GM18499 (cell line): ENCODE measurements around the gene LINC00305.
A peak's percentile ranks its signal among the peaks of the same experiment; 100 is the strongest.

Experiments used
- ATAC-seq: cut with Tn5 transposase; IDR thresholded peaks from one replicate; pipeline ENCODE4 v1.9.1; 2021; ENCODE audit warnings: moderate number of reproducible peaks; ENCODE audit not compliant: insufficient read depth, unreplicated experiment

LINC00305 gene

DNA sequence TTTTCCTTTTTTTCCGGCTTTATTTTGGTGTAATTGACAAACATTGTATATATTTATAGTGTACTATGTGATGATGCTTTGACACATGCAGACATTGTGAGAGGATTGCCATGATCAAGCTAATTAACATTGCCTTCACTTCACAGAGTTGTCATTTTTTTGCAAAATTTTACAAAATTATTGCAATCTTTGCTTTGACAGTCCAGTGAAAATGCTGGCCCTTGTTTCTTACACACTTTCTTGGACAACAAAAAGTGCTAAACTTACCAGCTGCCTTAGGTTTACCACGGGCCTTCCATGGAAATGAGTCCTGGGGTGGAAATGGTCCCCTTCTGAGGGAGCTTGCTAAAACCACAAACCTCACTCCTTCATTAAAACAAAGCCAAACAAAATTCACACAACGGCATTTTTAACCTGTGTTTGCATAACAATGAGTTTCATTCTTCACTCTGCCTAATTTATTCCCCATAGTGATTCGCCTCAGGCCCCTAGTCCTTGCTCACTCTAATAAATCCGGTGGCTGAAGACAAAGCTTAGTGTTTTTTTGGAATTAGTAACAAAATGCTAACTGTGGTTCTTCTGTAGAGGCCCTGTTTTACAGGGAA is 32.2 kb downstream of the LINC00305 start:
- ATAC-seq: no peak

DNA sequence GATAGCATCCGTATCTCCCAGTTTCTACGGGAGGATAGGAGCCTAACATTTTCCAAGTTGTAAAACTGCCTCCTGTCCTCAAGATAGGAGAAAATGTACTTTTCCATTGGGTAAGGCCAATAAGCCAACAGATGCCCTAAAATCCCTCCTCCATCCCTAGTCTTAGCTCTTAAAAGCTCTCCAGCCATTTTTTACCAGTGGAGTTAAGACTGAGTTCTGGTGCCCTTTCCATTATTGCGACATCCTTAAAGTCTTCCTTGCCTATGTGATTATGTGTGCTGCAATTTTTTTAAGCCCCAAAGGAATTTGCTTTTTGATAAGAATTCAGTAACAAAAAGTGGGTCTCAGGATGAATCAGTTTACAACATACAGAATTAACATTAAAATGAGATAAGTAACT is 33.0 kb downstream of the LINC00305 start:
- no peak for ATAC-seq

DNA sequence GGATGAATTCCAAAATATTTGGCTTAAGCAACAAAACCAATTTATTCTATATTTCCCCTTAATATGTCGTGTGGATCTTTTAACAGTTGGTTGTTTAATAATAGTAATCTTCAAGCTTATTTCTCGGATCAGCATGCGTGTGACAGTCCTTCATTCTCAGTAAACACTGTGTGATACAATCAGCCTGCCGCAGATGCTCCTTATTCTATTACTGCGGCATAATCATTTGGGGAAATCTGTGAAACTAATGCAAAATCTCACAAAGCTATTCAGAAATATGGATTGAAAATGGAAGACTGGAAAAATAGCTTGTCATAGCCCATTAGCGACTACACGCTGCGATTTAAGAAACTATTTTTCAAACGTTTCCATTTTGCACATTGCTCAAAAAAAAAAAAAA is 36.9 kb downstream of the LINC00305 start:
- no peak for ATAC-seq

DNA sequence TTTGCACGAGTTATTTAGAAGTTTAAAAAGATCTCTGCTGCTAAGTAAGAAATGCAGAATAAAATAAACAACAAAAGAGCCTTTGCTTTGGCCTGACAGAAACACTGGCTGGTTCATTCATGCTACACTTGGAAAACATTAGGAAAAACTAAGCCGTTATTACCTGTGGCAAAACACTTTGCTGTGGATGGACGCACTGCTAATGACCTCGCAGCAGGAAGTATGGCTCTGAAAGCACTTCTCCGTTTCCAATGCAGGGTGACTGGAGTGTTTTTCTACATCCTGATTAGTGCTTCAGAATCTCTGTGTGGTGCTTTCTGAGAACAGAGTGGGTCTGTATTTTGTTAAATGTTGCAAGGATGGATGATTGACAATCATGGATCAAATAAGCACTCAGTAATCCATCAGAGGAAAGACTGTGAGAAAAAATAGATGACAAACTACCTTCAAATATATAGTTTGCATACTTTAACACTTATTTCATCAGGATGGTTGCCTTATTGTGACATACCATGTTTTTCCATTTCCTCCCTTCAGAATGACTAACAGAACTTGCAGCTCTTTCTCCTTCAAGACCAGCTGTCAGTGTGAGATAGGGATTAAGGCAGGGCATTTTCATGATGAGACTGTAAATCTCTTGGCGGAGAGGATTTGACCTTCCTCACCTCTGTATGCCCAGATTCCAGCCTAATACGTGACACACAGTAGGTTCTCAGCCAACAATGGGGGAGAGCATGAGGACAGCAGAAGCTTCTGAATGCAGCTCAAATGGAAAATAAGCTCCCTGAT is 38.0 kb downstream of the LINC00305 start:
- no peak for ATAC-seq

DNA sequence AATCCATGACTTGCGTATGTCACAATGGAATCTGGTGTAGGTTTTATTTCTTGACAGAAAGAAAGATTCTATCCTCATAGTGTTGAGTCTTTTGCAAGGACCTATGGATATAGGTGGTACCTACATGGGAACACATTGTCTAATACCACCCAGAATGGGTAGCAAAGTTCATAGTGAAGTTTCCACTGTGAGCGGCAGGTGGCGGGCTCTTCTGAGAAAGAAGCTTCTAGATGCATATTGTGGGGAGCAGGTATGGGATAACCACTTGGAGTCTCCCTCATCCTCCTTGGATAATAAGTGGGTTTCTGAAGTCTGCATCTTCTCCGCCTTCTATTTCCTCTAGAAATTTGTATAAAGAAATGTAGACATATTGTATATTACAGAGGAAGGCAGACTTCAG is 44.9 kb downstream of the LINC00305 start:
- ATAC-seq: no peak

DNA sequence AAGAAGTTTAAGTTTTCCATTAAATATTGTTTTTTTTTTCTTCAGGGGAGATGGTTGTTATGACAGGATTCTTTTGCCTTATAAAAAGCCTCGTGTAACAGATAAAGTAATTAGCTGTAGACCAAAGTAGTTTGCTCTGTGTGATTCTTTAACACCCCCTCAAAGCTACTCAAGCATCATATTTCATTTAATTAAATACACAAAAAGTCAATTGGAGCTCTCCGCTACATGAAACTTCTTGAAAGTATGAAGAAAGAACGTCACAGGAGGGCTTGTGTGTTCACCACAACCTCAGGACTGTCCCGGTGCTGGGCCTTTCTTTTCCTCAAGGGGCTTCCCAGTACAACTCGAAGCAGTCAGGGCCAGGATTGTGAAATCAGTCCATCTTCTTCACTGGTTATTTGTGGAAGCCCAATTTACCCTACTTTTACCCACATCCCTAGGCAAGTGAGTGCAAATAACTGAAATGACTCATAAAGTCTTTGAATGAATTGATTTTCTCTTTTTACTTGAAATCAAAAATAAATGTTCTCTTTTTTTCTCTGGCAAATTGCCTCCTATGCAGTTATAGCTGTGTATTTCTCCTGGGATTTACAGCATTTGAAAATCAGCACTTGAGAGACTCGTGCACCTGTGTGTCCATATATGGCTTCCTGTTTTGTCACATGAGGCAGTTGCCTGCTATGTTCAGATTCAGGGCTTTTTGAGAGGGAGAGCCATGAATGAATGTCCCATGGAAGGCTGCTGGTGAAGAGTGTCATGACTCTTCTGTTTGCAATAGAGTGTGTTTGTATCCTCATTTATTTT is 48.6 kb downstream of the LINC00305 start:
- ATAC-seq: peak; percentile 50

DNA sequence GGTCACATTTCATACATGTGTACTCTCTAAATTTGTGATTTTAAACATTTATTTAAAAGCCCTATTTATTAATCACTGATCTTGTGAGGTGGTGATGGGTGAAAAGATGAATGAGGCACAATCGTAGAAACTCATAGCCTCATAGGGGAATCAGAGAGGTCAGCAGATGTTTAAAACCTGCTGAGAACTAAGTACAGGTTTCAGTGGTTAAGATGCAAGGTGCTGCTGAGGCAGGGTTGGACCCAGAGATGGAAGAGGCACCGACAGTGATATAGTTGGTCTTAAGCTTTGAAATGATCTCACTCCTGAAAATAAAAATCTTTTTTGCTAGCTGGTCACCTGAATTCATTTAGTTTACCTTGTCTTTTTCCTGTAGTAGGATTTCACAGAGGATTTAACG is 49.6 kb downstream of the LINC00305 start:
- ATAC-seq: no peak

DNA sequence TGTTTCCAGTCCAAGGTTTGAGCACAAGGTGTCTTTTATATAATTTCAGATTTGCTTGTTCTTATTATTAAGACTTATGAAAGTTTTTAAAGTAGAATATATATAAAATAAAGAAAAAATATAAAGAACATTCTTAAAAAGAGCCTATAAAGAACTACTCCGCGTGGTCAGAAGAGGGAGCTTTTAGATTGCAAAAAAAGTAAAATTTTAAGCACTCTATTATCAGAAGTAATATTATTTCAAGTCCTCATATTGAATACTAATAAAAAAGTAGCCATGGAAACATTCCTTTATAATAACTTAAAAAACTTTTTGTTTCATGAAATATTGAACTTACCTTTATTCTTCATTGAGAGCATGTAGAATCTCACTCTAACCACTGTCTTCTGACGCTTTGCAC is 51.4 kb downstream of the LINC00305 start:
- ATAC-seq: no peak

DNA sequence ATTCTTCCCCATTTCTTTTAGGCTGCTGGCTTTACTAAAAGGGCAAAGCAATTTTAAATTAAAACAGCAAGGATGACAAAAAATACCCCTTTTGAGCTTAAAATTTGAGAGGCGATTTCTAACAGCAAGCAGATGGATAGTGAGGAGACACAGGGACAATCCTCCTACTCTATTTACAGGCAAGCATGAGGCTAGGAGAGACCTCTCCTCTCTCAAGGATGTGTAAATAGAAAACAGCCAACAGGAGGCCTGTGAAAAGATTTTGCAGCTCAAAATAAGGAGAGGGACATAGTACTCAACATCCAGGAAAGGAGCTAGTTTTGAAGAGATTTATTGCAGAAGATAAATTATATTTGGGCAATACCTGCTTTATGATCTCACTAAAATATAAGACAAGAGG is 53.8 kb downstream of the LINC00305 start:
- ATAC-seq: no peak

DNA sequence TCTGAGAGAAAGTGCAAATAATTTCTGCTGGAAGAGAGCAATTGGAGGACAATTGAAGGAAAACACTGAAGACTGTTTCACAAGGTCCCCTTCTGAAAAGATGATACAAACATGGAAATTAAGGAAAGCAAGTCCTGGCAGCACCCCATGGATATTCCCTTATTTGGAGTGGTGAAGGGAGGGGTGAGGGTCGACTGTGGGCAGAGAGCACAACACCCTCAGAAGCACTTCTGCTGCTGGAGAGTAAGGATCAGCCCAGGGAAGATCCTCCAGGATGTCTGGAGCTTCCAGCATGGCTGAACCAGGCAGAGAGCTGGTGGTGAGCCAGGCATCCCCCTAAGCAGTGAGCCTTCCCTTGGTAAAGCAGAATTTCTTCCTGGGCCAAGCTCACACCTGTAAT is 54.7 kb downstream of the LINC00305 start:
- no peak for ATAC-seq

DNA sequence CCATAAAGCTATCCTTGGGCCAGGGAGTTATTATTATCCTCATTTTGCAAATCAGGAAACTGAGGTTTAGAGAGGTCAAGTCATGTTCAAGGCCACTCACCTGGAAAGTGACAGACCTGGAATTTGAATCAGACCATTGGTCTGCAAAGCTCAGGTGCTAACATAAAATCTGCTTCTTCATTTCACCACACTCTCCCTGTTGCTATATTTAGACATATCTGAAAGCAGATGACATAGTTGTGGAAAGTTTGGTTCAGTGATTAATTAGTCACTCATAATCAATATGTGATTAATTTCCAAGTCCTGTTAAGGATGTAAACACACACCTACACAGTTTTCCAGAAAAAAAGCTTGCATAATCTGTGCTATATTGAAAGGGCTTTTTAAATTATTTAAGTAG is 57.4 kb downstream of the LINC00305 start:
- no peak for ATAC-seq

DNA sequence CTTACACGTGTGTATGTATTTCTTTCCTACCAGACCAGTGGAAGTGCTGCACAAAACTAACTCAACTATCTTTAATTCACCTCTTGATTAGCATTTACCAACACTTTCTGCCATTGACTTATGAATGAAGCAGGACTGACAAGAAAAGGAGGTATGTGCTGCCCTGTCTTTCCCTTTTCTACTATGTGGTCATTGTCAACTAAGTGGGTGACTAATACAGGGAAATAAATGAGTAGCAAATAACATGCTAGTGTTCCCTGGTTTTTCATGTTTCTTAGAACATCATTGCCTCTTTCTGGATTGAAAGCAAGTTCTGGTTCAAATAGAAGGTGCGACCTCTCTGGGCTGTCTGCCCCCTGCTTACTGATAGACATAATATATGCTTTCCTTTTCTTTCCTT is 58.0 kb downstream of the LINC00305 start:
- no peak for ATAC-seq

DNA sequence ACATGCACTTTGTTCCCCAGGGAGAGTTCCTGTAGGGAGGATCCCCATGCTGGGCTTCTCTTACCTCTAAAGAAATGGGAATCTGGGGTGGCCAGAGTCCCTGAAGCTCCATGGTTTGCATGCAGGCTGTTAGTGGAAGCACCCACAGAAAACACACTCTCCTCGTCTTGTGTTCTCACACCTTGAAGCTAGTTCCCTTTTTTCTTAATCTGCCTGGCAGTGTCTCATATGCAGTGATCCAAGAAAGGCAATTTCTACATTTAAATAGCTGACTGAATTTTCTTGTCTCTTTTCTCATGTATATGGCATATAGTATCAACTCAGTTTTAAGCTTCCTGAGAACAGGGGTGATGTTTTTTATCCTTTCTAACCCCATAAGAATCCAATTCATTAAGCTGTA is 65.0 kb downstream of the LINC00305 start:
- ATAC-seq: no peak

DNA sequence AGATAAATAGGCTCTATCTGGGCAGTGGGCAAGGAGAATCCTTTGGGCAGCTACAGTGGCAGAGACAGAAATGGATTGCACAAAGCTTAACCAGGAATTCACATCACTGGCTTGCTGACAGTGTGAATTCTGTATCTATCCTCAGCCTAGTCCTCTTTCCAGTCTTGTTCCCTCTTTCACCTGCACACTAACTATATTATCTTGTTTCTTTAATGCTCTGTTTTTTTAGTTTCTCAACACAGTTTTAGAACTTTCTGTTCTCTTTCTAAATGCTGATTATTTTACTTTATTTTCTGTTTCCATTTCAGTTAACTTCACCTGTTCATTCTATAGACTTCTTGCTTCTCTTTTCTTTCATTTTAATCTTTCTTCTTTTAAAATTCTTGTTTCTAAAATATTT is 66.4 kb downstream of the LINC00305 start:
- no peak for ATAC-seq

DNA sequence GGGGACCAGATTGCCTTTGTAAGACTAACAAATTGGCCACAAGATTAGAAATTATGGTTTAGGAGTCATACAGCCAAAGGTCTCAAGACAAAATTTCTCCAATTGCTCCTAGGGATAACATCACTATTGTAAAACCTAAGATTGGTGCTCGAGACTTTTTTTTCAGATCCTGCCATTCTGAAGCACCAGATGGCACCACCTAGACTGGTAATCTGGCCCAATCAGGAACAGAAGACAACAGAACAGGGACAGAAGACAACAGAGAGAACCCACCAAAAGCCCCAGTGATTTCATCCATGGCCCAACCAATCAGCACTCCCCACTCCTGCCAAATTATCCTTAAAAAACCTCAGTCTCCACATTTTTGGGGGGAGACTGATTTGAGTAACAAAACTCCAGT is 66.8 kb downstream of the LINC00305 start:
- ATAC-seq: no peak

DNA sequence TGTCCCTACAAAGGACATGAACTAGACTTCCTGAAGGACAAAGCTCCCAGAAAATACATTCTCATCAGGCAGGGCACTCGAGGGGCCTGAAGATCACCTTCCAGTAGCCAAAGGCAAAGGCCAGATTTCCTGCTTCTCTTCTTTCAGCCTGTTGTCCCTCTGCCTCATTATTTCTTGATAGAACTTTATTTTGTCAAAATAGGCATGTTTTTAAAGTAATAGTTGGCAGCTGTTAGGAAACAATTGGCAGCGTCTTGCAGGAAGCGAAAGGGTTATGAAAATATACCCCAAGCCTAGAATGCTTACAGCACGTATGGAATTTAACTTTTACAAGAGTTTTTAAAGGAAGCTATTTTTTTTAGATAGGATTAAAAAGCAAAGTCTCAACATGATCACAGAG is 74.9 kb downstream of the LINC00305 start:
- no peak for ATAC-seq

DNA sequence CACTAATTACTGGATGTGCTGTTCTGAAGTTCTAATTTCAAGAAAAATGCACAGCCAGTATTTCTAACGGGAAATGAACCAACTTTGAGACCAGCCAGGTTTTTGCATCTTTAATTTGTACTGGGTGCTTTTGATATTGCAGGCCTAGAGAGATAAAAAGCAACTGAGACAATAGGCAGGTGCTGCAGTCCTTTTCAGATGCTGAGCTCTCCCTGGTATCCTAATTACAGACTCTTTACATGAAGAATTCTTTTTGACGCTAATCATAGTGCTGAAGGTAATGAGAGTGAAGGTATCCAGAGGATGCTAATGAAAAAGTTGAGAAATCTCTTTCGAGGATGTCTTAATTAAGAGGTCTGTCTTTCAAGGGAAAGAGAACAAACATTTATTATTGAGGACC is 93.9 kb downstream of the LINC00305 start:
- no peak for ATAC-seq

DNA sequence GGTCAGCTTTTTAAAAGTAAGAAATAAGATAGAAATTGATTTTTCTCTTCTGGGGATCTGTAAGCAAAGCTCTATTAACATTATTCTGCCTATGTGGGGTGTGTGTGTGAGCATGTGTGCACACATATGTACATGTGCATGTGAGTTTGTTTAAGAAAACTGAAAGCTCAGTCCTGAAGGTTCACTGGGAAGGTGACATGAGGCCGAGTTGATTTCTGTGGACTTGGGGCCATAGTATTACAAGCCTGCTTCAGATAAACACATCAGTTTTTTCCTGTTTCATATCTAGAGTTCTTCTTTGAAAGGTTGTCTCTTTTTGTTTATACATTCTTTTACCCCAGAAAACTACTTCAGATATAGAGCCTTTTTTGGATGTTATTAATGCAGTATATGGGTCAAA is 95.6 kb downstream of the LINC00305 start:
- ATAC-seq: no peak

DNA sequence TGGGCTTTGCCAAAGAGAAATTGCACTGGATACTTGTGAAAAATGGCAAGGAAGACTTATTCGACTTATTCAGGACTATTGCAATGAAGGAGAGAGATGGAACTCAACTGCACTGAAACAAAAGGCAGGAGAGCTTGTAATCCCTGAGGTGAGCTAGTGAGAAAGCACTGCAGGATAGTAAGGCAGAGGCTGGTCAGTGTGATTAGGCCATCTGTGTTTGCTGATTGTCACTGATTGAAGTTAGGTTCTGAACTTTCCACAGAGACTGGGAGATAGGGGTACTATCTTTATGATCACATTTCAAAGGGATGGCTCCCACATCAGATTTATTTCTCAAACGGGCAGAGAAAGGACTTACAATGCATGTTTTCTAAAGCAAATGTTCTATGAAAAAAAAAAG is 96.1 kb downstream of the LINC00305 start:
- no peak for ATAC-seq

DNA sequence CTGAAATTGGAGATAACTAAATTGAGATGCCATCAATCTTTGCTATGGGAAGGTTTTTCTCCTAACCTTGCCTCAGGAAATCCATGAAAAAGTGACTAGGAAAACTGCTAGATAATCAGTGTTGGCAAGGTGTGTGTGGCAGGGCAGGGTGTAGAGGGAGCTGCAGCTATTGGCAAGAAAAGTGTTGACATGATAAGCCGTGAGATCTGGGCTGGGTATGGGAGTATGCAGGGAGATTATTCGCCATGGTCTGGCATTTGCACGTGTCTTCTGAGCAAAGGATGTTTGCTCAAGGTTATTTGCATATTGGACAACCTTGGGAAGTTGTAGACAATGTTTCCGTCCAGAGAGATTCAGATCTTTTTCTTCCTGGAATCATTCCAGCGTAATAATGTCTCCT is 104.3 kb downstream of the LINC00305 start:
- no peak for ATAC-seq

DNA sequence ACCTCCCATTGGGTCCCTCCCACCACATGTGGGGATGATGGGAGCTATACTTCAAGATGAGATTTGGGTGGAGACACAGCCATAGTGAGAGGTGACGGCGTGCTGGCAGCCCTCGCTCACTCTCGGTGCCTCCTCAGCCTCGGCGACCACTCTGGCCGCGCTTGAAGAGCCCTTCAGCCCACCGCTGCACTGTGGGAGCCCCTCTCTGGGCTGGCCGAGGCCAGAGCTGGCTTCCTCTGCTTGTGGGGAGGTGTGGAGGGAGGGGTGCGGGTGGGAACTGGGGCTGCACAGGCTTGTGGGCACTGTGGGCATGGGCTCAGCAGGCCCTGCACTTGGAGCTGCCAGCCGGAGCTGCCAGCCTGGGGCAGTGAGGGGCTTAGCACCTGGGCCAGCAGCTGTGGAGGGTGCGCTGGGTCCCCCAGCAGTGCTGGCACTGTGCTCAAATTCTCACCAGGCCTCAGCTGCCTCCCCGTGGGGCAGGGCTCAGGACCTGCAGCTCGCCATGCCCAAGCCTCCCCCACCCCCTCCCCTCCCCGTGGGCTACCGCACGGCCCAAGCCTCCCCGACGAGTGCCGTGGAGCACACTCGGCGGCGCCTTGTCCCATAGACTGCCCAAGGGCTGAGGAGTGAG is 106.0 kb downstream of the LINC00305 start:
- no peak for ATAC-seq
